Stimulated activated CD8-positive, alpha-beta memory T cell treated with anti-CD3 and anti-CD28 coated beads, Interleukin-12 subunit alpha, Interleukin-12 subunit beta, amount 100 ng/mL, for 1 hour (primary cell): ENCODE results near the gene RBM34.
A peak's percentile ranks its signal among the peaks of the same experiment; 100 is the strongest.
"Not testable (repeated sequence)": the region's sequence is repeated elsewhere in the genome, so short reads cannot be mapped to it uniquely, and the experiment has no call there.

Experiments used
- DNase-seq: peaks from one replicate; pipeline ENCODE4 v3.0.0-alpha.2; 2020; ENCODE audit warnings: low read depth

Gene RBM34

GRCh38 chr1:235112297-235113182 is 48.5 kb downstream of the RBM34 start:
- DNase-seq, result no peak

GRCh38 chr1:235111107-235111506 is 49.9 kb downstream of the RBM34 start:
- DNase-seq, result no peak

DNA sequence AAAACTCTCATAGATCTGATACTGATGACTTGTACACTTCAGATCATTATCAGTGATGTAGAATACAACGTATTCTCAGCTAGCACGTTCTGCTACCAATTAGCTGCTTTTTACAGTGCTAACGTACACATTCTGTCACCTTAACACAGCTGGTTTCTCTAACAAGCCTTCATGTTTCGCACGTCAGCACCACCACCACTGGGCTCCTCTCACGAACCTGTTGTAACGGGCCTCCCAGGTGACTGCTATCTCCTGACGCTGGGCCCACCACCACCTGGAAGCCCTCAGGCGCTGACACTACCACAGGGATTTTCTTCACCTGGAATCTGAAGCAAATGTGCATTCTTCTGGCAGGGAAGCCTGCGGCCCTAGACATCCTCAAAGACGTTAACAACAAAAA is 52.2 kb downstream of the RBM34 start:
- DNase-seq, result no peak

GRCh38 chr1:235108185-235108593 is 52.9 kb downstream of the RBM34 start:
- no peak for DNase-seq

DNA sequence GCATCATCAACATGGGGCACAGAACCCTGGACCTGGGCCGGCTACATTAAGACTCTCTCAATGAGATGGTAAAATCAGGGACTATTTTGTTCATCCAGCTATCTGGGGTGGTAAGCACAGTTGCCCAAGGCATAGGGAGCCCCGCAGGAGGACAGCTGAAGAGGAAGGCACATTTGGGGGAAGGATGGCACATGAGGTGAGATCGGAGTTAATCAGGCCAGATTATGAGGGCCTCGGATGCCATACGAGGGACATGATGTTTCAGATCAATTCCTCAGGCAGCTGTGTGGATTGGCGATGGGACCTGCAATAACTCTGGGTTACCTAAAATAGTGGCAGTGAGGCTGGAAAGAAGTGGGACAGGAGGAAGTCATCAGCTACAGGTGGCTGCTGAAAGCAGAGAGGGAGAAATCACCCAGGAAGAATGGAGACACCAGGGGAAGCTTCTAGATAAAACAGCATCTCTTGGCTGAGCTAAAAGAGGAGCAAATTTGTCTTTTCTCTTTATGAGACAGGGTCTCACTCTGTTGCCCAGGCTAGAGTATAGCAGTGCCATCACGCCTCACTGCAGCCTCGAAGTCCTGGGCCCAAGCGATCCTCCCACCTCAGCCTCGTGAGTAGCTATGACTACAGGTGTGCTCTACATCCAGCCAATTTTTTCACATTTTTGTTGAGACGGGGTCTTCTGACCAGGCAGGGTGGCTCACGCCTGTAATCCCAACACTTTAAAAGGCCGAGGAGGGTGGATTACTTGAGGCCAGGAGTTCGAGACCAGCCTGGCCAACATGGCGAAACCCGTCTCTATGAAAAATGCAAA is 53.5 kb downstream of the RBM34 start:
- no peak for DNase-seq

- DNase-seq, result no peak
Observed at GRCh38 chr1:235106457-235106856, 54.6 kb downstream of the RBM34 start.

- no peak for DNase-seq
Observed at GRCh38 chr1:235105051-235106043, 55.7 kb downstream of the RBM34 start.

DNA sequence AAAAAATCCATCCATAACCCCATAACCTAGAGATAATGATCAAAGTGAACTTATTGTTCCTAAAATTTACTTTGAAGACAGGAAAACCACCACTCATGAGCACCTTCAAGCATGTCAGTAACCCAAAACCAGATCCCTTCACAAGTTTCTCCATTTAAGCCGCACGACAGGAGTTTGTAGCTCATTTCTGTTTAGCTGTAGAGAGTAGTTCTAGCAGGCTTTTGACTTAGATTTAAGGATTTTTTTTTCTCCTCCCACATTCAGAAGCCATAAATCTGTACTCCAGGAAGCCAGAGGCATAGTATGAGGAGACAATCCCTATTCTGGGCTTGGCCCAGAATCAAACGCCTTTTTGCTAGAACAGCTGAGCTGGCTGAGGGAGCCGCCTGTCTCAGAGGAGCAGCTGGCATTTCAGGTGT is 58.0 kb downstream of the RBM34 start:
- DNase-seq, result no peak

DNA sequence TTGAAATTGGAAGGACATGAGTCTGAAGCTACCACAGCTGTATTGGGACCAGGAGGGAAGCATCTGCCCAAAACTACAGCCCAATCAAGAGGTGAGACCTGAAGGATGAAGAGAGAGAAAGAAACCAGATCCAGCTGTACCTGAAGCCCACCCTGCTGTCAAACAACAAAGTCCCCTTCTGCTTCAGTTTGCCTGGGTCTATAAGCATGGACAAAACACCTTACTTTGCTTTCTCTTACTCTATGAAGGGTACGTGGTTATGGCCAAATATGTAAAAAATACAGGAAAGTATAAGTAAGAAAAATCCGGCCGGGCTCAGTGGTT is 58.8 kb downstream of the RBM34 start:
- no peak for DNase-seq

DNA sequence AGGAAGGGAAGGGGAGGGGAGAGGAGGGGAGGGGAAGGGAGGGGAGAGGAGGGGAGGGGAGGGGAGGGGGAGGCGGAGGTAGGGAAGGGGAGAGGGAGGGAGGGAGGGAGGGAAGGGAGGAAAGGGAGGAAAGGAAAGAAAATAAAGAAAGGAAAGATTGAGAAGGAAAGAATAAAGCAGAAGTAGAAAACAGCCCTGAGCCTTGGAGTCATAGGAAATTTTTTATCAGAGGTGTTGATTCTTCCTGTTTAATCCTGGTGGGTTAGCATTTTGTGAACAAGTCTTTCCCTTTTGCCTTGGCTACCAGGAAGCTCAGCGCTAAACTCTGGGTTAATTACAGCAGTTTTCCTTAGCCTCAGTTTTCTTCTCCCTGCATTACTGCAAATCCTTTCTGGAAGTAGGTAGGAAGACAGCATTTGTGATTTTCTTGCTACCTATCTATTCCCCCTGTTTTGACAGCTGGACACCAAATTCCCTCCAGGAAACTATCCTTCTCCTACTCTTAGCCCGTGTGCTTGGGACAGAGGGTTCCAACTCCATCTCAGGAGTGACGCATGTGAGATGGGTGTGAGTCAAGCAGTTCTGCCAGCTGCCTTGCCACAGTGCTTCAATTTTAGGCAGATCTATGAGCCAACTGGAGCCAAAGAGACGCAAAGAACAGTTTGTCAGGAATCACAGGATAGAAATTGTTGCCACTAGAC is 59.3 kb downstream of the RBM34 start:
- no peak for DNase-seq

DNA sequence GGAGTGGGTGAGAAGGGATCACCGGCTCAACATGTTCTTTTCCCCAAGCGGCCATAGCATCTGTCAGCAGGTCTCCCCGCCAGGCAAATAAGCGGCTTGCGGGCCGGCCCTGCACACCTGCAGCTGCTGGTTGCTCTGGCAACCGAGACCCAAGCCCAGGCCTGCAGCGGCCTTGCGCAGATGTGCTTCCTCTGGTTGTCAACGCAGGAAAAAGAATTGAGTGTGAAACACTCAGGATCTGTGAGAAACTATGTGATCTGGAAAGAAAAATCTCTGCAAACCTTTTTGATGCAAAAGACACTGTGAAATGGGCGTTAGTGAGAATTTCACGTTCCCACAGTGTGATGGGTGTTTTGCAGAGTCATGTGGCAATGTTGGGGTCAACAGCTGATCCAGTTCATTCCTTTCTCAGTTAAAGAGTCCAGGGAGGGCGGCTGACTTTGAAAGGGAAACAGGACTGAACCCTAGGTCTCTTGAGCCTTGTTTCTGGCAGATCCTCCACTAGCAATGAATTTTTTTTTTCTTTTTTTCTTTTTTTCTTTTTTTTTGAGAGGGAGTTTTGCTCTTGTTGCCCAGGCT is 60.8 kb downstream of the RBM34 start:
- DNase-seq, result no peak

DNA sequence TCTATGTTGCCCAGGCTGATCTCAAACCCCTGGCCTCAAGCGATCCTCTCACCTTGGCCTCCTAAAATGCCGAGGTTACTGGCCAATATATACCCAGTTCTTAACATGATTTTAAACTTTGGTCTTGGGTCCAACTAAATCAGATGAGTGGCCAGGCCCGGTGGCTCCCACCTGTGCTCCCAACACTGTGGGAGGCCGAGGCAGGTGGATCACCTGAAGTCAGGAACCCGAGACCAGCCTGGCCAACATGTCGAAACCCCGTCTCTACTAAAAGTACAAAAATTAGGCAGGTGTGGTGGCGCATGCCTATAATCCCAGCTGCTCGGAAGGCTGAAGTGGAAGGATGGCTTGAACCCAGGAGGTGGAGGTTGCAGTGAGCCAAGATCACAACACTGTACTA is 62.1 kb downstream of the RBM34 start:
- DNase-seq, result no peak

- DNase-seq, result no peak
Observed at GRCh38 chr1:235098547-235098946, 62.5 kb downstream of the RBM34 start.

DNA sequence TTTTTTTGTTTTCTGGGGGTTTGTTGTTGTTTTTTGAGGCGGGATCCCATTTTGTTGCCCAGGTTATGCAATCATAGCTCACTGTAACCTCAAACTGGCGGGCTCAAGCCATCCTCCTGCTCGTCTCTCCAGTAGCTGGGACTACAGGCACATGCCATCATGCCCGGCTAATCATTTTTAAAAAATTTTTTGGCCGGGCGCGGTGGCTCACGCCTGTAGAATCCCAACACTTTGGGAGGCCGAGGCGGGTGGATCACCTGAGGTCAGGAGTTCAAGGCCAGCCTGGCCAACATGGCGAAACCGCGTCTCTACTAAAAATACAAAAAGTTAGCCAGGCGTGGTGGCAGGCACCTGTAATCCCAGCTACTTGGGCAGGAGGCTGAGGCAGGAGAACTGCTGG is 63.5 kb downstream of the RBM34 start:
- not testable (repeated sequence) for DNase-seq

GRCh38 chr1:235095938-235096562 is 65.0 kb downstream of the RBM34 start:
- no peak for DNase-seq

DNA sequence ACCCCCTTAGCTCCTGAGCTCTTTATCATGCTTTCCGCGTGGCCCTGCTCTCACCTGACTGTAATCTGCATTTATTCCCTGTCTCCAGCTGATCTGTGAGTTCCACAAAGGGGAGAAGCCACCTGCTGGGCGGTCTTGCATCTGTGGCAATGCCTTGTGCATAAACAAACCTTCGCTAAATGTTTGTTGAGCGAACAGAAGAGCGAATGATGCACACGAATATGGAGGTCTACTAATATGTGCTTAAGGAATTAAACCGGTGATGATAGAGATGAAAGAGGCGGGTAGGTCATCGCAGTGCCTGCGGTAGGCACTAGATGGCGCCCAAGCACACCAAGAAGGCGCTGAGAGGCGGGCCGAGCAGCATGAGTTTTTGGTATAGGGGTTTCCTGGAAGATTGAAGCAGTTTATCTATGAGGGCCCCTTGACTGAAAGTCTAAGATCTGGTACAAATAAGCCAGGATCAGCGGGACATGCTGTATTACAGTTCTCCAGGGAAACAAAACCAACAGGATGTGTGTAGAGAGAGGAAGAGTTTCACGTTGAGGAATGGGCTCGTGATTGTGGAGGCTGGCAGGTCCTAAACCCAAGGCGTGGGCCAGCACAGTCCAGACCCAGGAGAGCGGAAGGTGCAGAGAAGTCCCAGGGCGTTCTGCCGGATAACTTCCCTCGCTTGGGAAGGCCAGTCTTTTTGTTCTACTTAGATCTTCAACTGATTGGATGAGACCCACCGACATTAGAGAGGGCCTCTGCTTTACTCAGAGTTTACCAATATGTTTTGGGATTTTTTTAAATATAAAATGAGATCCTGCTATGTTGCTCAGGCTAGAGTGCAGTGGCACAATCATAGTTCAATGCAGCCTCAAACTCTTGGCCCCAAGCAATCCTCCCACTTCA is 67.1 kb downstream of the RBM34 start:
- DNase-seq, result peak; percentile 70

- no peak for DNase-seq
Observed at GRCh38 chr1:235093013-235093695, 67.9 kb downstream of the RBM34 start.

DNA sequence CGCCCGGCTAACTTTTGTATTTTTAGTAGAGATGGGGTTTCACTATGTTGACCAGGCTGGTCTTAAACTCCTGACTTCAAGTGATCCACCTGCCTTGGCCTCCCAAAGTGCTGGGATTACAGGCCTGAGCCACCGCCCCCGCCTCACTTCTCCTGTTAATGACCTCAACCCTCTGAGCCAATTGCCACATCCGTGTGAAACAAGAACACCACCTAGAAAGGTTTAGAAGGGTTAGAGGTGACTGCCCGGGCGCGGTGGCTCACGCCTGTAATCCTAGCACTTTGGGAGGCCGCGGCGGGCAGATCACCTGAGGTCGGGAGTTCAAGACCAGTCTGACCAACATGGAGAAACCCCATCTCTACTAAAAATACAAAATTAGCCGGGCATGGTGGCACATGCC is 68.6 kb downstream of the RBM34 start:
- not testable (repeated sequence) for DNase-seq

DNA sequence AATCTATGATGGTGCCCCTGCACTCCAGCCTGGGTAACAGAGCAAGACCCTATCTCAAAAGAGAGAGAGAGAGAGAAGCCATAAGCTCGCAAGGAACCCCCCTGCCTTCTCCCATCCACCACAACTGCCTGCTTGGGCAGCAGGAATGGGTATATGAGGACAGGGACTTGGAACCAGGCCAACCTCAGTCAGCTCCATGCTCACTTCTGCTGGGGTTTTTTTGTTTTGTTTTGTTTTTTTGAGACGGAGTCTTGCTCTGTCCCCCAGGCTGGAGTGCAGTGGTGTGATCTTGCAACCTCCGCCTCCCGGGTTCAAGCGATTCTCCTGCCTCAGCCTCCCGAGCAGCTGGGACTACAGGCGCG is 69.0 kb downstream of the RBM34 start:
- not testable (repeated sequence) for DNase-seq
